ENCODE measurements around the gene PEPD.

- TF ChIP-seq SP1 (IDR thresholded peaks at IDR 0.05) = no peak
- TF ChIP-seq ARNT (IDR thresholded peaks at IDR 0.05) = no peak
- TF ChIP-seq LEF1 (IDR thresholded peaks at IDR 0.05; ENCODE audit: borderline replicate concordance) = no peak
- TF ChIP-seq SUZ12 (IDR thresholded peaks at IDR 0.05) = no peak
- no peak for TF ChIP-seq FOXK2 (IDR thresholded peaks at IDR 0.05)
- no peak for TF ChIP-seq ZNF384 (IDR thresholded peaks at IDR 0.05)
- TF ChIP-seq ELF4 (IDR thresholded peaks at IDR 0.05) = no peak
- no peak for TF ChIP-seq FOXA1 (IDR thresholded peaks at IDR 0.05)
- no peak for TF ChIP-seq HDGF (IDR thresholded peaks at IDR 0.05; ENCODE audit: borderline replicate concordance)
- TF ChIP-seq BHLHE40 (IDR thresholded peaks at IDR 0.05; ENCODE audit: borderline replicate concordance) = no peak
- TF ChIP-seq TARDBP (IDR thresholded peaks at IDR 0.05) = no peak
These were observed 10.2 kb downstream of the PEPD start for GRCh38 chr19:33511346-33511745.

Data from HEK293T (cell line).